CD14-positive monocyte (primary cell): ENCODE measurements around the gene NDFIP1. TPM values are rescaled to one million over a fixed set of nuclear protein-coding genes. Genes with fewer than 3 reads are reported as not detected.

Source experiments
- DNase-seq, 3 donors: peaks; one replicate each; pipeline ENCODE4 v3.0.0-alpha.2; 2011 to 2022
- H2AFZ ChIP-seq: 2 replicates; pipeline ENCODE4 v1.6.0; 2012; ENCODE audit warnings: mild to moderate bottlenecking, low read depth, low read length, inconsistent platforms; ENCODE audit not compliant: insufficient read depth, poor library complexity, severe bottlenecking
- H3K27ac ChIP-seq, 2 donors: 1 replicate in 1 of 2; 2 replicates in 1 of 2; pipeline ENCODE4 v1.5.1; 2012 to 2013; ENCODE audit warnings: low read length in 2 of 2, control low read depth in 1 of 2, inconsistent platforms in 1 of 2, low read depth in 1 of 2, mild to moderate bottlenecking in 1 of 2
- H3K27me3 ChIP-seq, 2 donors: one replicate each; pipeline versions ENCODE4 v1.6.0 to v1.6.1; 2011 to 2013; ENCODE audit warnings: low read length in 2 of 2; ENCODE audit not compliant: control insufficient read depth in 2 of 2, insufficient read depth in 2 of 2
- H3K36me3 ChIP-seq, 2 donors: replicated peaks in 1 of 2; 1 replicate in 1 of 2; 2 replicates in 1 of 2; pipeline versions ENCODE4 v1.5.1 to v1.6.1; 2012 to 2013; ENCODE audit warnings: low read length in 2 of 2, control low read depth in 1 of 2, inconsistent platforms in 1 of 2, mild to moderate bottlenecking in 1 of 2; ENCODE audit not compliant: insufficient read depth in 2 of 2, control insufficient read depth in 1 of 2
- H3K4me1 ChIP-seq, 2 donors: 1 replicate in 1 of 2; 2 replicates in 1 of 2; pipeline versions ENCODE4 v1.5.1 to v1.6.1; 2012 to 2013; ENCODE audit warnings: low read length in 2 of 2, control low read depth in 1 of 2, inconsistent platforms in 1 of 2, mild to moderate bottlenecking in 1 of 2, moderate library complexity in 1 of 2; ENCODE audit not compliant: insufficient read depth in 2 of 2, control insufficient read depth in 1 of 2
- H3K4me2 ChIP-seq: replicated peaks from 2 replicates; pipeline ENCODE3; 2012; ENCODE audit warnings: low read length, moderate library complexity, mild to moderate bottlenecking; ENCODE audit not compliant: poor library complexity, severe bottlenecking; ENCODE audit errors: extremely low read depth
- H3K4me3 ChIP-seq, 3 experiments: fragments of 200-600 bp in 1 of 3; sonication (generic) in 1 of 3; replicated peaks in 1 of 3; 1 replicate in 2 of 3; 2 replicates in 1 of 3; pipeline ENCODE4 v1.5.1; 2011 to 2013; ENCODE audit warnings: low read length in 3 of 3, mild to moderate bottlenecking in 3 of 3, control low read depth in 2 of 3, low read depth in 2 of 3, inconsistent platforms in 1 of 3, moderate library complexity in 1 of 3
- H3K79me2 ChIP-seq: 2 replicates; pipeline ENCODE4 v1.6.0; 2012; ENCODE audit warnings: mild to moderate bottlenecking, control low read depth, inconsistent platforms, low read length, moderate library complexity; ENCODE audit not compliant: insufficient read depth
- H3K9ac ChIP-seq: 2 replicates; pipeline ENCODE4 v1.6.0; 2017; ENCODE audit warnings: low read length, mild to moderate bottlenecking; ENCODE audit not compliant: insufficient read depth, poor library complexity, severe bottlenecking
- H3K9me3 ChIP-seq, 2 donors: replicated peaks in 1 of 2; 1 replicate in 1 of 2; 2 replicates in 1 of 2; pipeline versions ENCODE4 v1.5.1 to v1.6.1; 2012 to 2013; ENCODE audit warnings: low read length in 2 of 2, control low read depth in 1 of 2; ENCODE audit not compliant: control insufficient read depth in 1 of 2, insufficient read depth in 1 of 2
- H4K20me1 ChIP-seq: 2 replicates; pipeline ENCODE4 v1.6.0; 2012; ENCODE audit warnings: mild to moderate bottlenecking, low read length, control low read depth, moderate library complexity; ENCODE audit not compliant: insufficient read depth
- H3K27ac Mint-ChIP-seq, 7 donors: one replicate each; pipeline ENCODE4 v1.8.0; 2020; ENCODE audit warnings: mild to moderate bottlenecking in 7 of 7, mixed read lengths in 7 of 7, moderate library complexity in 6 of 7, inconsistent platforms in 2 of 7
- H3K27me3 Mint-ChIP-seq, 3 donors: one replicate each; pipeline ENCODE4 v1.8.0; 2021 to 2022; ENCODE audit warnings: low read depth in 3 of 3, mild to moderate bottlenecking in 3 of 3, mixed read lengths in 3 of 3, moderate library complexity in 3 of 3, inconsistent platforms in 1 of 3
- H3K36me3 Mint-ChIP-seq, 2 donors: one replicate each; pipeline ENCODE4 v1.8.0; 2020; ENCODE audit warnings: mixed read lengths in 2 of 2, inconsistent platforms in 1 of 2, mild to moderate bottlenecking in 1 of 2
- H3K4me1 Mint-ChIP-seq: one replicate; pipeline ENCODE4 v1.8.0; 2020; ENCODE audit warnings: mild to moderate bottlenecking, mixed read lengths
- H3K4me3 Mint-ChIP-seq, 2 donors: one replicate each; pipeline ENCODE4 v1.8.0; 2020; ENCODE audit warnings: mild to moderate bottlenecking in 2 of 2, mixed read lengths in 2 of 2, moderate library complexity in 1 of 2
- H3K9me3 Mint-ChIP-seq, 7 donors: one replicate each; pipeline ENCODE4 v1.8.0; 2020 to 2022; ENCODE audit warnings: mixed read lengths in 7 of 7, mild to moderate bottlenecking in 6 of 7, moderate library complexity in 6 of 7, inconsistent platforms in 2 of 7
- WGBS: methylation state at CpG from one replicate; pipeline ENCODE4 v1.1.5; 2013; ENCODE audit warnings: missing lambda C conversion rate; ENCODE audit not compliant: insufficient coverage; 5-methylcytosine and 5-hydroxymethylcytosine counted together
- intact Hi-C, 2 donors: fragments of 100-400 bp; cut with micrococcal nuclease; formaldehyde crosslinking; loops; one replicate each; pipeline versions ENCODE4 v1.15.0 to v1.15.1; 2023
- polyA plus RNA-seq, 3 donors: library from polyadenylated mRNA; depleted of rRNA in 1 of 3; unstranded in 2 of 3; stranded (reverse) in 1 of 3; fragments of 300-500 nt in 2 of 3; fragments of >200 nt in 1 of 3; fragmentation: Illumina TruSeq in 2 of 3; gene quantifications; 1 replicate in 2 of 3; 2 replicates in 1 of 3; pipeline ENCODE4 v1.2.3, GENCODE V29; 2012 to 2021
- TF ChIP-seq, protein P1 (sequence below): fragments of 200-600 bp; IDR thresholded peaks from one replicate; pipeline ENCODE4 v1.8.0; 2022; ENCODE audit warnings: antibody characterized with exemption, mild to moderate bottlenecking

Gene NDFIP1
- polyA plus RNA-seq, 3 donors, result 18.4 to 44.4 (median 44.0) TPM

DNA sequence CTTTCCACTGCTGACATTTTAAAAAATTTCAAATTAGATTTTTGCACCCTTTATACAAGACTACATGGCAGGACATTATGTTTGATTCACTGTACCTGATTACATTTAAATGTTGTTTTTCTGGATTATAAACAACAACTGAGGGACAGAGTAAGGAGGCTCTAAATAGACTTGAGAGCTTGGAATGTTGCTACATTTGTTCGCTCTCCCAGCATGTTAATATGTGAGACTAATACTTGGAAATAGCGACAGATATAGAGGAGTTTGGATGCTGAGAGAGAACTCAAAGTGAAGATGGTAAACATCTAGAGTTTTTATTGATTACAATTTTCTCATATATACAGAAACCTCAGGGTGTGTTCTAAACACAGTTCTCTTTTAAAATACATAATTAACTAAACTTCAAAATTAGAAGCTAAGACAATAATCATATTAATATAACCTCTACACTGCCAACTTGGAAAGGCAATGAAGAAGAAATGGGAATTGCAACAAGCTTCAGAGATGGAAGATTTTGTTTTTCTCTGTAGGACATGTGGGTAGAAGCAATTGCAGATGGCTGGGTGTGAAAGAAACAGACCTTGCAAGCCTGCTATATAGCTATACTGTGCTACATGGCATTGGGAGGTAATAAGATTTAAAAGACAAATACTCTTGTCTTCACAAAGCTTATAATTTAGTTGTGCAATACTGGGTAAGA, 1.4 kb upstream of the NDFIP1 start:
- H3K9ac ChIP-seq, result no peak overlapping the region
- no peaks in the 10 kb centered on the region for H3K27me3 ChIP-seq
- H3K27ac Mint-ChIP-seq, result no peak overlapping the region
- no peaks in the 10 kb centered on the region for H3K36me3 Mint-ChIP-seq
- peaks cover 27% of the 10 kb centered on the region for H4K20me1 ChIP-seq
- H3K27me3 Mint-ChIP-seq, result peaks cover 1 to 3% (median 2%) of the 10 kb centered on the region in 3 donors
- H3K4me2 ChIP-seq, result no peak overlapping the region
- intact Hi-C loops, result loop anchor here in 1 of 2 donors (5.0 kb wide), 1 partner anchor 90 kb away; no protein-coding TSS in a partner anchor
- H3K4me1 ChIP-seq, result peaks cover 16 to 28% of the 10 kb centered on the region in 2 donors
- 100% methylated on average over 1 of the region's 2 CpGs for WGBS
- H3K27ac ChIP-seq, result no peak overlapping the region
- no peak for DNase-seq
- H3K4me3 ChIP-seq, result no peak overlapping the region
- no peak overlapping the region for H3K4me3 Mint-ChIP-seq
- H3K79me2 ChIP-seq, result peaks cover 34% of the 10 kb centered on the region
- H3K9me3 Mint-ChIP-seq, result peaks cover 0 to 2% (median 0%) of the 10 kb centered on the region in 7 donors
- H3K36me3 ChIP-seq, result peaks cover 0 to 3% of the 10 kb centered on the region in 2 donors
- TF ChIP-seq, protein P1, sequence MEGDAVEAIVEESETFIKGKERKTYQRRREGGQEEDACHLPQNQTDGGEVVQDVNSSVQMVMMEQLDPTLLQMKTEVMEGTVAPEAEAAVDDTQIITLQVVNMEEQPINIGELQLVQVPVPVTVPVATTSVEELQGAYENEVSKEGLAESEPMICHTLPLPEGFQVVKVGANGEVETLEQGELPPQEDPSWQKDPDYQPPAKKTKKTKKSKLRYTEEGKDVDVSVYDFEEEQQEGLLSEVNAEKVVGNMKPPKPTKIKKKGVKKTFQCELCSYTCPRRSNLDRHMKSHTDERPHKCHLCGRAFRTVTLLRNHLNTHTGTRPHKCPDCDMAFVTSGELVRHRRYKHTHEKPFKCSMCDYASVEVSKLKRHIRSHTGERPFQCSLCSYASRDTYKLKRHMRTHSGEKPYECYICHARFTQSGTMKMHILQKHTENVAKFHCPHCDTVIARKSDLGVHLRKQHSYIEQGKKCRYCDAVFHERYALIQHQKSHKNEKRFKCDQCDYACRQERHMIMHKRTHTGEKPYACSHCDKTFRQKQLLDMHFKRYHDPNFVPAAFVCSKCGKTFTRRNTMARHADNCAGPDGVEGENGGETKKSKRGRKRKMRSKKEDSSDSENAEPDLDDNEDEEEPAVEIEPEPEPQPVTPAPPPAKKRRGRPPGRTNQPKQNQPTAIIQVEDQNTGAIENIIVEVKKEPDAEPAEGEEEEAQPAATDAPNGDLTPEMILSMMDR, result no peak
- peak overlapping the region; percentile 92 for H2AFZ ChIP-seq
- no peaks in the 10 kb centered on the region for H3K9me3 ChIP-seq
- peaks cover 27% of the 10 kb centered on the region for H3K4me1 Mint-ChIP-seq

DNA sequence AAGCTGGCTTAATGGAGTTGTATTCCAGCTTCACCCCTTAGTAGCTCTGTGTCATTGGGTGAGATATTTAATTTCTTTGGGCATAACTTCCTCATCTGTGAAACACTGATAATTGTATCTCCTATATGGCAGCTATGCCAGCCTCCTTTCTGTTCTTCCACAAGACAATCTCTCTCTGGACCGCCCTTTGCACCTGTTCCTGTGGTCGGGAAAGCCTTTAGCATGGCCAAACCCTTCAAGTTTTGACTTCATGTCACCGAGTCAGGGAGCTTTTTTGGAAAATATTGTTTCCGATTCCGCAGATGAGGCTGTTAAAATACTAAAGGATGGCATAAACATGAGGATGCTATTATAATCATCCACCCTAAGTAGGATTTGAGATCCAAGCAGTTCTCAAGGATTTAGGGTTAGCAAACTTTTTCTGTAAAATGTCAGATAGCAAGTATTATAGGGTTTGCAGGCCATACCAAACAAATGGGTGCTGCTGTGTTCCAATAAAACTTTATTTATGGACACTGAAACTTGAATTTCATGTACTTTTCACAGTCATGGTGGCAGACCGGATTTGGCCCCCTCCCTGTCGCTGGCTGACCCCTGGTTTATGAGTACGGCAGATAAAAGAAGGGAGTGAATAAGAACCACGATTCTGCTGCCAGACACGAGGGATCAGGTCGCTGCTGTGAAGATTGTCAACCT, 695 bp upstream of the NDFIP1 start:
- Mint-ChIP-seq H3K36me3 (no peaks in the 10 kb centered on the region), H3K4me1 (peaks cover 28% of the 10 kb centered on the region), H3K4me3 (peak overlapping the region; percentile 77 to 87), H3K27me3 (peaks cover 1 to 3% (median 2%) of the 10 kb centered on the region in 3 donors), H3K9me3 (peaks cover 0 to 2% (median 0%) of the 10 kb centered on the region in 7 donors), H3K27ac (peak overlapping the region; percentile 35 to 90 (median 79))
- DNase-seq, result no peak
- peak overlapping the region; percentile 23 to 86 for H3K27ac ChIP-seq
- H3K36me3 ChIP-seq, result peaks cover 0 to 3% of the 10 kb centered on the region in 2 donors
- TF ChIP-seq, protein P1, result no peak
- intact Hi-C loops, result loop anchor here in 1 of 2 donors (5.0 kb wide), 1 partner anchor 91 kb away; no protein-coding TSS in a partner anchor
- no peaks in the 10 kb centered on the region for H3K27me3 ChIP-seq
- H3K4me3 ChIP-seq, result peak overlapping the region; percentile 1 to 98 (median 18)
- peak overlapping the region; percentile 93 for H3K9ac ChIP-seq
- no peaks in the 10 kb centered on the region for H3K9me3 ChIP-seq
- H3K4me2 ChIP-seq, result peak overlapping the region; percentile 88
- H3K79me2 ChIP-seq, result peaks cover 41% of the 10 kb centered on the region
- peaks cover 34% of the 10 kb centered on the region for H4K20me1 ChIP-seq
- peak overlapping the region; percentile 92 for H2AFZ ChIP-seq
- peaks cover 16 to 28% of the 10 kb centered on the region in 2 donors for H3K4me1 ChIP-seq
- WGBS, result 76% methylated on average over 5 of the region's 11 CpGs
